H1 (cell line): Measurements from ENCODE around the gene TACC2. TPM values are rescaled to one million over a fixed set of nuclear protein-coding genes. Genes with fewer than 3 reads are reported as not detected.
"Not testable (repeated sequence)": the region's sequence is repeated elsewhere in the genome, so short reads cannot be mapped to it uniquely, and the experiment has no call there.

Experiments
- CTCF ChIA-PET: fragments of 300-600 bp; sonication (Branson Sonifier 250); formaldehyde crosslinking; loops from one replicate; lab custom pipeline; 2021; ENCODE audit not compliant: partially characterized antibody; lab: Charles Lee
- POLR2A ChIA-PET: fragments of 300-600 bp; sonication (Branson Sonifier 250); formaldehyde crosslinking; loops from one replicate; lab custom pipeline; 2021; ENCODE audit warnings: inconsistent platforms; ENCODE audit not compliant: partially characterized antibody; lab: Charles Lee
- DNase-seq, 2 experiments: peaks; one replicate each; pipeline versions ENCODE4 v3.0.0 to v3.0.0-alpha.2; 2010 to 2022; ENCODE audit warnings: low spot score in 2 of 2, low read depth in 1 of 2, mixed read lengths in 1 of 2
- FAIRE-seq: peaks from 2 replicates; lab custom pipeline; 2011; peaks lifted over from hg19 to GRCh38; lab: Jason Lieb, UNC
- H2AFZ ChIP-seq: 2 replicates; pipeline ENCODE4 v1.8.1; 2012; ENCODE audit warnings: low read length, inconsistent platforms
- H2AK5ac ChIP-seq: 2 replicates; pipeline ENCODE4 v1.6.1; 2013; ENCODE audit warnings: low read depth, low read length
- H2BK120ac ChIP-seq: replicated peaks from 2 replicates; pipeline ENCODE3; 2013; ENCODE audit warnings: low read depth, low read length, inconsistent platforms
- H2BK12ac ChIP-seq: 2 replicates; pipeline ENCODE4 v1.6.1; 2013; ENCODE audit warnings: low read depth, low read length
- H2BK15ac ChIP-seq: 2 replicates; pipeline ENCODE4 v1.6.1; 2013; ENCODE audit warnings: low read length
- H2BK20ac ChIP-seq: 2 replicates; pipeline ENCODE4 v1.6.1; 2013; ENCODE audit warnings: low read length
- H2BK5ac ChIP-seq: 2 replicates; pipeline ENCODE4 v1.6.1; 2013; ENCODE audit warnings: low read depth, low read length
- H3K14ac ChIP-seq: 2 replicates; pipeline ENCODE4 v1.6.1; 2013; ENCODE audit warnings: inconsistent platforms; ENCODE audit not compliant: insufficient read length
- H3K18ac ChIP-seq: 2 replicates; pipeline ENCODE4 v1.6.1; 2013; ENCODE audit warnings: low read length; ENCODE audit errors: extremely low read depth
- H3K23ac ChIP-seq: 2 replicates; pipeline ENCODE4 v1.6.1; 2013; ENCODE audit warnings: inconsistent platforms; ENCODE audit not compliant: insufficient read length
- H3K23me2 ChIP-seq: 2 replicates; pipeline ENCODE4 v1.6.1; 2013; ENCODE audit warnings: low read depth, low read length
- H3K27ac ChIP-seq: 2 replicates; pipeline ENCODE4 v1.6.1; 2011; ENCODE audit warnings: low read depth, low read length, inconsistent platforms
- H3K27me3 ChIP-seq, 4 experiments: replicated peaks in 1 of 4; 1 replicate in 1 of 4; 2 replicates in 3 of 4; pipeline versions ENCODE4 v1.6.1 to v1.8.1; 2011 to 2013; ENCODE audit warnings: low read length in 3 of 4, mild to moderate bottlenecking in 3 of 4, inconsistent platforms in 2 of 4, mixed read lengths in 2 of 4, moderate library complexity in 1 of 4; ENCODE audit not compliant: control insufficient read depth in 3 of 4, insufficient read depth in 3 of 4; ENCODE audit errors: extremely low read depth in 1 of 4
- H3K36me3 ChIP-seq, 4 experiments: 2 replicates each; pipeline versions ENCODE4 v1.6.1 to v1.8.1; 2011 to 2013; ENCODE audit warnings: mild to moderate bottlenecking in 4 of 4, low read length in 3 of 4, moderate library complexity in 2 of 4, control low read depth in 1 of 4, inconsistent platforms in 1 of 4; ENCODE audit not compliant: insufficient read depth in 4 of 4, control insufficient read depth in 2 of 4
- H3K4ac ChIP-seq: replicated peaks from 2 replicates; pipeline ENCODE3; 2013; ENCODE audit warnings: low read length, low read depth, mixed read lengths, inconsistent platforms; ENCODE audit not compliant: insufficient read length
- H3K4me1 ChIP-seq, 4 experiments: replicated peaks in 1 of 4; 1 replicate in 1 of 4; 2 replicates in 3 of 4; pipeline versions ENCODE4 v1.6.1 to v1.8.1; 2011 to 2013; ENCODE audit warnings: low read length in 3 of 4, inconsistent platforms in 2 of 4, mixed read lengths in 1 of 4; ENCODE audit not compliant: insufficient read depth in 4 of 4, control insufficient read depth in 3 of 4
- H3K4me2 ChIP-seq, 2 experiments: 2 replicates each; pipeline versions ENCODE4 v1.6.1 to v1.8.1; 2011 to 2013; ENCODE audit warnings: low read depth in 2 of 2, low read length in 2 of 2, control low read depth in 1 of 2, inconsistent platforms in 1 of 2, mild to moderate bottlenecking in 1 of 2; ENCODE audit not compliant: insufficient read depth in 1 of 2
- H3K4me3 ChIP-seq, 4 experiments: fragments of 200-600, 300-600 bp in 1 of 4; sonication (generic), shearing (Covaris generic), sonication (Bioruptor Twin) in 1 of 4; 2 replicates each; pipeline versions ENCODE4 v1.5.1 to v1.8.1; 2011 to 2016; ENCODE audit warnings: low read length in 4 of 4, low read depth in 3 of 4, control low read depth in 2 of 4, inconsistent platforms in 2 of 4, mild to moderate bottlenecking in 2 of 4, mixed read lengths in 1 of 4, moderate library complexity in 1 of 4; ENCODE audit not compliant: insufficient read depth in 2 of 4; ENCODE audit errors: extremely low read depth in 1 of 4
- H3K56ac ChIP-seq: replicated peaks from 2 replicates; pipeline ENCODE3; 2013; ENCODE audit warnings: low read depth, mild to moderate bottlenecking, mixed read lengths, low read length, inconsistent platforms; ENCODE audit not compliant: insufficient read length
- H3K79me1 ChIP-seq: 2 replicates; pipeline ENCODE4 v1.6.1; 2013; ENCODE audit warnings: low read depth, low read length, control low read depth
- H3K79me2 ChIP-seq, 2 experiments: 2 replicates each; pipeline versions ENCODE4 v1.6.1 to v1.8.1; 2012 to 2013; ENCODE audit warnings: low read length in 2 of 2, mild to moderate bottlenecking in 2 of 2, inconsistent platforms in 1 of 2; ENCODE audit not compliant: insufficient read depth in 2 of 2, control insufficient read depth in 1 of 2
- H3K9ac ChIP-seq, 4 experiments: replicated peaks in 1 of 4; 1 replicate in 1 of 4; 2 replicates in 3 of 4; pipeline versions ENCODE4 v1.6.1 to v1.8.1; 2011 to 2013; ENCODE audit warnings: low read depth in 3 of 4, low read length in 3 of 4, control low read depth in 2 of 4, mild to moderate bottlenecking in 2 of 4, moderate library complexity in 2 of 4, inconsistent platforms in 1 of 4; ENCODE audit errors: extremely low read depth in 1 of 4
- H3K9me3 ChIP-seq, 2 experiments: 2 replicates each; pipeline versions ENCODE4 v1.6.1 to v1.8.1; 2012 to 2013; ENCODE audit warnings: mild to moderate bottlenecking in 2 of 2, moderate library complexity in 2 of 2, control low read depth in 1 of 2, inconsistent platforms in 1 of 2, low read depth in 1 of 2, low read length in 1 of 2, mixed read lengths in 1 of 2; ENCODE audit not compliant: insufficient read depth in 2 of 2
- H4K20me1 ChIP-seq, 2 experiments: replicated peaks in 1 of 2; 2 replicates each; pipeline versions ENCODE3 to v1.8.1; 2011 to 2013; ENCODE audit warnings: inconsistent platforms in 2 of 2, low read length in 2 of 2, mild to moderate bottlenecking in 1 of 2; ENCODE audit not compliant: insufficient read depth in 2 of 2, control insufficient read depth in 1 of 2
- H4K5ac ChIP-seq: 2 replicates; pipeline ENCODE4 v1.6.1; 2013; ENCODE audit warnings: low read length, low read depth, mixed read lengths, inconsistent platforms; ENCODE audit not compliant: insufficient read length
- H4K8ac ChIP-seq: 2 replicates; pipeline ENCODE4 v1.8.0; 2013; ENCODE audit warnings: mild to moderate bottlenecking, moderate library complexity, low read length, inconsistent platforms; ENCODE audit not compliant: insufficient read depth; ENCODE audit errors: extremely low read depth
- H4K91ac ChIP-seq: replicated peaks from 2 replicates; pipeline ENCODE3; 2013; ENCODE audit warnings: low read length, mixed read lengths, inconsistent platforms; ENCODE audit not compliant: insufficient read length
- RAD21 ChIP-seq, 2 experiments: IDR thresholded peaks in 1 of 2; conservative IDR thresholded peaks in 1 of 2; 2 replicates each; pipeline ENCODE4 v1.6.1; 2011; ENCODE audit warnings: low read depth in 2 of 2, low read length in 2 of 2, improper control_type of control experiment in 1 of 2, inconsistent platforms in 1 of 2, mild to moderate bottlenecking in 1 of 2, moderate library complexity in 1 of 2
- SRF ChIP-seq: IDR thresholded peaks from 2 replicates; pipeline ENCODE4 v1.6.1; 2011; ENCODE audit warnings: mild to moderate bottlenecking, low read depth, low read length, moderate library complexity
- WGBS, 2 experiments: shearing (Covaris generic) in 1 of 2; methylation state at CpG; one replicate each; pipeline versions ENCODE4 v1.1.6 to v1.1.7; 2013 to 2015; ENCODE audit warnings: low lambda C conversion rate in 2 of 2, mixed read lengths in 2 of 2, inconsistent platforms in 1 of 2, low coverage in 1 of 2, missing lambda C conversion rate in 1 of 2; ENCODE audit not compliant: insufficient replicate concordance in 2 of 2, insufficient coverage in 1 of 2, insufficient read length in 1 of 2; ENCODE audit errors: extremely low coverage in 1 of 2, missing lambda C conversion rate in 1 of 2; 5-methylcytosine and 5-hydroxymethylcytosine counted together
- polyA plus RNA-seq, 7 experiments: library from polyadenylated mRNA; depleted of rRNA in 3 of 7; stranded (reverse) in 5 of 7; unstranded in 2 of 7; fragments of >200 nt in 5 of 7; fragments of 200-250 nt in 2 of 7; gene quantifications; 1 replicate in 5 of 7; 2 replicates in 1 of 7; 4 replicates in 1 of 7; pipeline versions ENCODE4 v1.2.1 to v1.2.3, GENCODE V29; 2011 to 2013; ENCODE audit warnings: missing spikeins in 2 of 7, mixed read lengths in 2 of 7
- total RNA-seq: library from RNA; stranded (reverse); fragmentation: NEBNext Ultra II Directional; extraction: Animal tissue kit (Norgen Biotek cat#: 25700); gene quantifications from 2 replicates; pipeline ENCODE4 v1.2.1, GENCODE V29; 2021
- TF ChIP-seq, protein P1 (sequence below), 3 experiments: IDR thresholded peaks; 1 replicate in 2 of 3; 2 replicates in 1 of 3; pipeline versions ENCODE4 v1.5.1 to v1.6.1; 2011; ENCODE audit warnings: low read length in 3 of 3, mild to moderate bottlenecking in 3 of 3, inconsistent platforms in 2 of 3, low read depth in 1 of 3, moderate library complexity in 1 of 3; ENCODE audit not compliant: insufficient read depth in 1 of 3; ENCODE audit errors: control extremely low read depth in 1 of 3

The TACC2 gene
- total and polyA plus RNA-seq, 2 of the 8 experiments (the other 6 are each of a cell fraction or from before 2014, with no cell fraction given): 21.2 to 46.6 TPM

DNA sequence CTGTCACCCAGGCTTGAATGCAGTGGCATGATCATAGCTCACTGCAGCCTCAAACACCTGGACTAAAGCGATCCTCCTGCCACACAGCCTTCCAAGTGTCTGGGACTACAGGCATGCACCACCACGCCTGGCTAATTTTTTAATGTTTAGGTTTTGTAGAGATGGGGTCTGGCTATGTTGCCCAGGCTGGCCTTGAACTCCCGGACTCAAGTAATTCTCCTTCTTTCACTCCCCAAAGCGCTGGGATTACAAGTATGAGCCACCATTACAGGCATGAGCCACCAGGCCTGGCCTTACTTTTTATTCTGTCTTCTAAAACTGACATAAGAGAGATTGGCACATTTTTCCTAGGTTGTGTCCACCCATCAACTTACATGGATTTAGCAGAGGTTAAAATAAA lies 33.3 kb downstream of the TACC2 start (continued):
- TF ChIP-seq, protein P1, sequence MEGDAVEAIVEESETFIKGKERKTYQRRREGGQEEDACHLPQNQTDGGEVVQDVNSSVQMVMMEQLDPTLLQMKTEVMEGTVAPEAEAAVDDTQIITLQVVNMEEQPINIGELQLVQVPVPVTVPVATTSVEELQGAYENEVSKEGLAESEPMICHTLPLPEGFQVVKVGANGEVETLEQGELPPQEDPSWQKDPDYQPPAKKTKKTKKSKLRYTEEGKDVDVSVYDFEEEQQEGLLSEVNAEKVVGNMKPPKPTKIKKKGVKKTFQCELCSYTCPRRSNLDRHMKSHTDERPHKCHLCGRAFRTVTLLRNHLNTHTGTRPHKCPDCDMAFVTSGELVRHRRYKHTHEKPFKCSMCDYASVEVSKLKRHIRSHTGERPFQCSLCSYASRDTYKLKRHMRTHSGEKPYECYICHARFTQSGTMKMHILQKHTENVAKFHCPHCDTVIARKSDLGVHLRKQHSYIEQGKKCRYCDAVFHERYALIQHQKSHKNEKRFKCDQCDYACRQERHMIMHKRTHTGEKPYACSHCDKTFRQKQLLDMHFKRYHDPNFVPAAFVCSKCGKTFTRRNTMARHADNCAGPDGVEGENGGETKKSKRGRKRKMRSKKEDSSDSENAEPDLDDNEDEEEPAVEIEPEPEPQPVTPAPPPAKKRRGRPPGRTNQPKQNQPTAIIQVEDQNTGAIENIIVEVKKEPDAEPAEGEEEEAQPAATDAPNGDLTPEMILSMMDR (IDR thresholded peaks at IDR 0.05; ENCODE audit: control extremely low read depth in 1 of 3, insufficient read depth in 1 of 3, low read depth in 1 of 3, low read length in 3 of 3): no peak
- TF ChIP-seq SRF (no peak), RAD21 (IDR thresholded peaks at IDR 0.05 in 1 of 2, conservative IDR thresholded peaks at IDR 0.05 in 1 of 2; ENCODE audit: low read depth in 2 of 2, low read length in 2 of 2) (no peak)

DNA sequence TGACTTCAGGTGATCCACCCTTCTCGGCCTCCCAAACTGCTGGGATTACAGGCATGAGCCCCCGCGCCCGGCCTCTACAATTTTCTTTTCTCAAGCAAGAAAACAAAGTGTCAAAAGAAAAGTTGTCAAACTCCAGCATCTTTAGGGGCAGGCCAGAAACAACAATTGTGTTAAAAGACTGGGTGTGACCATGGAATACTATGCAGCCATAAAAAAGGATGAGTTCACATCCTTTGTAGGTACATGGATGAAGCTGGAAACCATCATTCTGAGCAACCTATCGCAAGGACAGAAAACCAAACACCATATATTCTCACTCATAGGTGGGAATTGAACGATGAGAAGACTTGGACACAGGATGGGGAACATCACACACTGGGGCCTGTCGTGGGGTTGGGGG lies 34.3 kb downstream of the TACC2 start:
- H4K20me1 ChIP-seq, FAIRE-seq, H2AFZ ChIP-seq, H3K4me1 ChIP-seq, H4K5ac ChIP-seq, H4K8ac ChIP-seq, H3K14ac ChIP-seq, DNase-seq, H3K79me2 ChIP-seq, H2BK12ac ChIP-seq, H3K4me3 ChIP-seq, H3K4me2 ChIP-seq, H3K79me1 ChIP-seq, H3K27me3 ChIP-seq, H2BK5ac ChIP-seq, H3K9me3 ChIP-seq, H3K4ac ChIP-seq, H3K27ac ChIP-seq, CTCF ChIA-PET, H3K23me2 ChIP-seq, H4K91ac ChIP-seq, H3K56ac ChIP-seq, H2BK20ac ChIP-seq, H2AK5ac ChIP-seq, POLR2A ChIA-PET, H3K36me3 ChIP-seq, H2BK120ac ChIP-seq, H3K9ac ChIP-seq, H2BK15ac ChIP-seq, H3K23ac ChIP-seq, H3K18ac ChIP-seq: not testable (repeated sequence)
- WGBS, 2 experiments: 95% methylated on average over 6 of the region's 7 CpGs; no CpG with 5 or more reads in 1 of the 2 experiments
